MM.1S (cell line): ENCODE results near the gene EMILIN3.
A peak's percentile ranks its signal among the peaks of the same experiment; 100 is the strongest.
"Not testable (repeated sequence)": the region's sequence is repeated elsewhere in the genome, so short reads cannot be mapped to it uniquely, and the experiment has no call there.

Experiments used
- DNase-seq: peaks from one replicate; pipeline ENCODE4 v3.0.0-alpha.2; 2015
- H2AFZ ChIP-seq: fragments of 300-600 bp; sonication (generic); 2 replicates; pipeline ENCODE4 v1.6.0; 2016; ENCODE audit warnings: antibody characterized with exemption, low read length
- H3F3A ChIP-seq: fragments of 300-600 bp; sonication (generic); 2 replicates; pipeline ENCODE4 v1.6.1; 2016; ENCODE audit warnings: mild to moderate bottlenecking, antibody characterized with exemption, low read length, moderate library complexity, mixed read lengths; ENCODE audit not compliant: insufficient read depth
- H3K27ac ChIP-seq: fragments of 300-600 bp; sonication (generic); 2 replicates; pipeline ENCODE4 v1.5.1; 2016; ENCODE audit warnings: mild to moderate bottlenecking, low read length
- H3K27me3 ChIP-seq: fragments of 300-600 bp; sonication (generic); replicated peaks from 2 replicates; pipeline ENCODE4 v1.6.0; 2016; ENCODE audit warnings: low read length; ENCODE audit not compliant: insufficient read depth
- H3K36me3 ChIP-seq: fragments of 300-600 bp; sonication (generic); replicated peaks from 2 replicates; pipeline ENCODE4 v1.6.1; 2016; ENCODE audit warnings: mild to moderate bottlenecking, low read length, mixed read lengths; ENCODE audit not compliant: insufficient read depth
- H3K4me1 ChIP-seq: fragments of 300-600 bp; sonication (generic); 2 replicates; pipeline ENCODE4 v1.6.1; 2016; ENCODE audit warnings: low read length, mixed read lengths
- H3K4me2 ChIP-seq: fragments of 300-600 bp; sonication (generic); 2 replicates; pipeline ENCODE4 v1.6.0; 2016; ENCODE audit warnings: low read depth, low read length
- H3K4me3 ChIP-seq: fragments of 300-600 bp; sonication (generic); 2 replicates; pipeline ENCODE4 v1.5.1; 2016; ENCODE audit warnings: low read length, mixed read lengths
- H3K79me2 ChIP-seq: fragments of 300-600 bp; sonication (generic); 2 replicates; pipeline ENCODE4 v1.6.1; 2016; ENCODE audit warnings: mixed run types, low read length, mixed read lengths
- H3K9ac ChIP-seq: fragments of 300-600 bp; sonication (generic); 2 replicates; pipeline ENCODE4 v1.6.1; 2016; ENCODE audit warnings: low read length, mixed read lengths
- H3K9me2 ChIP-seq: fragments of 300-600 bp; sonication (generic); replicated peaks from 2 replicates; pipeline ENCODE4 v1.6.1; 2016; ENCODE audit warnings: mild to moderate bottlenecking, low read length, mixed read lengths; ENCODE audit not compliant: insufficient read depth
- H3K9me3 ChIP-seq: fragments of 300-600 bp; sonication (generic); replicated peaks from 2 replicates; pipeline ENCODE4 v1.6.1; 2016; ENCODE audit warnings: mild to moderate bottlenecking, low read length, mixed read lengths; ENCODE audit not compliant: insufficient read depth
- H4K20me1 ChIP-seq: fragments of 300-600 bp; sonication (generic); 2 replicates; pipeline ENCODE4 v1.6.1; 2016; ENCODE audit warnings: mild to moderate bottlenecking, low read length, moderate library complexity, mixed read lengths; ENCODE audit not compliant: insufficient read depth
- CTCF ChIP-seq: fragments of 300-600 bp; sonication (generic); IDR thresholded peaks from 2 replicates; pipeline ENCODE4 v1.5.1; 2016; ENCODE audit warnings: antibody characterized with exemption, low read length, mixed read lengths
- EZH2 ChIP-seq: fragments of 300-600 bp; sonication (generic); optimal IDR thresholded peaks from 2 replicates; pipeline ENCODE3; 2017; ENCODE audit warnings: low read depth, mild to moderate bottlenecking, antibody characterized with exemption, low read length, mixed read lengths
- EZH2phosphoT487 ChIP-seq: fragments of 300-600 bp; sonication (generic); IDR thresholded peaks from 2 replicates; pipeline ENCODE4 v1.6.1; 2018; ENCODE audit warnings: antibody characterized with exemption, low read length

Gene EMILIN3

GRCh38 chr20:41316602-41317545, 49.7 kb downstream of the EMILIN3 start:
- Histone ChIP-seq H3K79me2 (peaks cover 33% of the 10 kb centered on the region), H3K9me3 (no peaks in the 10 kb centered on the region), H3K4me1 (peaks cover 12% of the 10 kb centered on the region; the same call in 1 of the 2 replicates), H3K9me2 (no peaks in the 10 kb centered on the region), H2AFZ (peak overlapping the region; percentile 93), H3K4me3 (peak overlapping the region; percentile 95), H3K27ac (peak overlapping the region; percentile 14; the same call in 1 of the 2 replicates), H3K27me3 (no peaks in the 10 kb centered on the region), H3F3A (no peaks in the 10 kb centered on the region), H4K20me1 (no peaks in the 10 kb centered on the region), H3K9ac (peak overlapping the region; percentile 75), H3K4me2 (peak overlapping the region; percentile 96), H3K36me3 (no peaks in the 10 kb centered on the region)
- no peak for TF ChIP-seq CTCF
- TF ChIP-seq EZH2phosphoT487 = no peak
- TF ChIP-seq EZH2 = no peak
- peak; percentile 66 for DNase-seq

GRCh38 chr20:41316051-41316450, 50.6 kb downstream of the EMILIN3 start:
- H3K9me3 ChIP-seq = no peaks in the 10 kb centered on the region
- no peaks in the 10 kb centered on the region for H3K36me3 ChIP-seq
- H3K9ac ChIP-seq = peak overlapping the region; percentile 75; the same call in 1 of the 2 replicates
- H2AFZ ChIP-seq = no peak overlapping the region
- H4K20me1 ChIP-seq = no peaks in the 10 kb centered on the region
- no peak for TF ChIP-seq EZH2
- no peaks in the 10 kb centered on the region for H3K27me3 ChIP-seq
- peak overlapping the region; percentile 96; the same call in 1 of the 2 replicates for H3K4me2 ChIP-seq
- H3K9me2 ChIP-seq = no peaks in the 10 kb centered on the region
- H3F3A ChIP-seq = no peaks in the 10 kb centered on the region
- peaks cover 12% of the 10 kb centered on the region; the same call in 1 of the 2 replicates for H3K4me1 ChIP-seq
- H3K79me2 ChIP-seq = peaks cover 37% of the 10 kb centered on the region
- no peak for DNase-seq
- H3K27ac ChIP-seq = no peak overlapping the region
- H3K4me3 ChIP-seq = peak overlapping the region; percentile 95; the same call in 1 of the 2 replicates

GRCh38 chr20:41314386-41314785, 52.2 kb downstream of the EMILIN3 start:
- TF ChIP-seq CTCF (no peak), EZH2 (no peak), EZH2phosphoT487 (no peak)
- DNase-seq = no peak
- Histone ChIP-seq H4K20me1 (no peaks in the 10 kb centered on the region), H3K79me2 (peaks cover 45% of the 10 kb centered on the region), H3F3A (no peaks in the 10 kb centered on the region), H3K9me2 (no peaks in the 10 kb centered on the region; the same call in 1 of the 2 replicates), H3K9me3 (no peaks in the 10 kb centered on the region), H3K4me3 (no peak overlapping the region), H3K27ac (no peak overlapping the region), H3K4me1 (peaks cover 12% of the 10 kb centered on the region; the same call in 1 of the 2 replicates), H3K27me3 (no peaks in the 10 kb centered on the region), H3K36me3 (no peaks in the 10 kb centered on the region), H3K9ac (no peak overlapping the region), H3K4me2 (no peak overlapping the region), H2AFZ (no peak overlapping the region)

- H3K9me3 ChIP-seq, H3K4me1 ChIP-seq, H2AFZ ChIP-seq, H3K36me3 ChIP-seq, H3K27me3 ChIP-seq, H3K4me2 ChIP-seq, H3K9me2 ChIP-seq, H4K20me1 ChIP-seq, H3F3A ChIP-seq, H3K4me3 ChIP-seq, H3K9ac ChIP-seq, H3K27ac ChIP-seq, DNase-seq: not testable (repeated sequence)
- peaks cover 47% of the 10 kb centered on the region for H3K79me2 ChIP-seq
Observed at GRCh38 chr20:41312009-41312408, 54.6 kb downstream of the EMILIN3 start.
